Endothelial cell of umbilical vein (primary cell): ENCODE measurements around the gene BET1. TPM values are rescaled to one million over a fixed set of nuclear protein-coding genes. Genes with fewer than 3 reads are reported as not detected.

Experiments
- Bru-seq: library from RNA; stranded (reverse); fragments of 400-500 nt; gene quantifications from one replicate; lab custom pipeline; 2021; lab: Mats Ljungman, UMichigan
- BruChase-seq, 2 experiments: library from RNA; stranded (reverse); fragments of 400-500 nt; gene quantifications; one replicate each; lab custom pipeline; 2021; lab: Mats Ljungman, UMichigan
- BruUV-seq: library from RNA; stranded (reverse); fragments of 400-500 nt; replicated peaks from 2 replicates; lab custom pipeline; 2021; lab: Mats Ljungman, UMichigan
- CTCF ChIA-PET: fragments of 300-600, 350-600 bp; sonication (Branson Sonifier 250); formaldehyde crosslinking; loops from one replicate; lab custom pipeline; 2021; ENCODE audit warnings: antibody characterized with exemption, inconsistent platforms; lab: Charles Lee
- POLR2A ChIA-PET: fragments of 300-600, 350-600 bp; sonication (Branson Sonifier 250); formaldehyde crosslinking; loops from one replicate; lab custom pipeline; 2021; ENCODE audit warnings: antibody characterized with exemption, inconsistent platforms; lab: Charles Lee
- DNase-seq: peaks from one replicate; pipeline ENCODE4 v3.0.0-alpha.2; 2011; ENCODE audit warnings: low read depth, low spot score
- FAIRE-seq: peaks from 2 replicates; lab custom pipeline; 2011; peaks lifted over from hg19 to GRCh38; lab: Jason Lieb, UNC
- H2AFZ ChIP-seq: 2 replicates; pipeline ENCODE4 v1.6.0; 2012; ENCODE audit warnings: low read depth, low read length, control low read depth, inconsistent platforms
- H3K27ac ChIP-seq: 2 replicates; pipeline ENCODE4 v1.5.1; 2011; ENCODE audit warnings: low read depth, mild to moderate bottlenecking, control low read depth, low read length, moderate library complexity; ENCODE audit not compliant: insufficient read depth
- H3K27me3 ChIP-seq, 2 experiments: 2 replicates each; pipeline versions ENCODE4 v1.6.0 to v1.6.1; 2011; ENCODE audit warnings: low read length in 2 of 2, mixed read lengths in 1 of 2; ENCODE audit not compliant: control insufficient read depth in 2 of 2, insufficient read depth in 2 of 2
- H3K36me3 ChIP-seq, 2 experiments: 2 replicates in 1 of 2; 3 replicates in 1 of 2; pipeline ENCODE4 v1.5.1; 2011; ENCODE audit warnings: low read length in 2 of 2, mild to moderate bottlenecking in 1 of 2, moderate library complexity in 1 of 2; ENCODE audit not compliant: control insufficient read depth in 2 of 2, insufficient read depth in 2 of 2; ENCODE audit errors: extremely low read depth in 1 of 2
- H3K4me1 ChIP-seq: 3 replicates; pipeline ENCODE4 v1.5.1; 2011; ENCODE audit warnings: mild to moderate bottlenecking, low read length; ENCODE audit not compliant: control insufficient read depth, insufficient read depth; ENCODE audit errors: extremely low read depth
- H3K4me2 ChIP-seq: 2 replicates; pipeline ENCODE4 v1.6.1; 2011; ENCODE audit warnings: low read length, control low read depth, mixed read lengths; ENCODE audit not compliant: insufficient read depth
- H3K4me3 ChIP-seq, 3 experiments: fragments of 200-600 bp in 1 of 3; sonication (generic), shearing (Covaris generic) in 1 of 3; replicated peaks in 1 of 3; 2 replicates each; pipeline ENCODE4 v1.5.1; 2011 to 2016; ENCODE audit warnings: control low read depth in 3 of 3, low read length in 3 of 3, mild to moderate bottlenecking in 2 of 3, inconsistent platforms in 1 of 3, low read depth in 1 of 3, moderate library complexity in 1 of 3; ENCODE audit not compliant: insufficient read depth in 1 of 3
- H3K79me2 ChIP-seq: 2 replicates; pipeline ENCODE4 v1.6.0; 2012; ENCODE audit warnings: low read length, inconsistent platforms; ENCODE audit not compliant: control insufficient read depth, insufficient read depth
- H3K9ac ChIP-seq: replicated peaks from 2 replicates; pipeline ENCODE3; 2011; ENCODE audit warnings: low read length, control low read depth; ENCODE audit not compliant: insufficient read depth; ENCODE audit errors: extremely low read depth
- H3K9me1 ChIP-seq: replicated peaks from 3 replicates; pipeline ENCODE4 v1.6.0; 2011; ENCODE audit warnings: mild to moderate bottlenecking, low read length; ENCODE audit not compliant: control insufficient read depth, insufficient read depth; ENCODE audit errors: extremely low read depth
- H3K9me3 ChIP-seq: replicated peaks from 2 replicates; pipeline ENCODE4 v1.5.1; 2012; ENCODE audit warnings: low read length, inconsistent platforms; ENCODE audit not compliant: control insufficient read depth, insufficient read depth
- H4K20me1 ChIP-seq: replicated peaks from 2 replicates; pipeline ENCODE3; 2011; ENCODE audit warnings: mild to moderate bottlenecking, low read length; ENCODE audit not compliant: control insufficient read depth, insufficient read depth; ENCODE audit errors: extremely low read depth
- CTCF ChIP-seq, 2 donors: IDR thresholded peaks; 1 replicate in 1 of 2; 2 replicates in 1 of 2; pipeline ENCODE4 v1.5.1; 2011; ENCODE audit warnings: low read length in 2 of 2, mild to moderate bottlenecking in 2 of 2, moderate library complexity in 2 of 2, control low read depth in 1 of 2, inconsistent platforms in 1 of 2, low read depth in 1 of 2; ENCODE audit not compliant: insufficient read depth in 1 of 2; ENCODE audit errors: extremely low read depth in 1 of 2
- EZH2 ChIP-seq: IDR thresholded peaks from 2 replicates; pipeline ENCODE4 v1.6.1; 2012; ENCODE audit warnings: borderline replicate concordance, low read depth, mild to moderate bottlenecking, moderate library complexity, low read length, inconsistent platforms; ENCODE audit not compliant: severe bottlenecking
- FOS ChIP-seq: IDR thresholded peaks from 2 replicates; pipeline ENCODE4 v1.6.1; 2011; ENCODE audit warnings: mild to moderate bottlenecking, low read length, moderate library complexity, borderline replicate concordance; ENCODE audit not compliant: insufficient read depth
- GATA2 ChIP-seq: IDR thresholded peaks from 2 replicates; pipeline ENCODE4 v1.7.0; 2011; ENCODE audit warnings: low read depth, mild to moderate bottlenecking, moderate library complexity, mixed read lengths, low read length; ENCODE audit not compliant: insufficient read length, insufficient read depth
- JUN ChIP-seq: IDR thresholded peaks from 2 replicates; pipeline ENCODE4 v1.6.1; 2011; ENCODE audit warnings: borderline replicate concordance, low read depth; ENCODE audit not compliant: insufficient read length, insufficient read depth
- MAX ChIP-seq: IDR thresholded peaks from 2 replicates; pipeline ENCODE4 v1.6.1; 2011; ENCODE audit not compliant: insufficient read depth, insufficient read length
- MYC ChIP-seq: IDR thresholded peaks from one replicate; pipeline ENCODE4 v1.6.1; 2011; ENCODE audit warnings: mild to moderate bottlenecking, low read depth, low read length
- POLR2A ChIP-seq: IDR thresholded peaks from 2 replicates; pipeline ENCODE4 v1.6.1; 2012; ENCODE audit warnings: low read depth, mild to moderate bottlenecking, control low read depth, low read length
- POLR2AphosphoS5 ChIP-seq: IDR thresholded peaks from 2 replicates; pipeline ENCODE4 v1.6.1; 2012; ENCODE audit warnings: low read depth, mild to moderate bottlenecking, control low read depth, low read length, moderate library complexity; ENCODE audit not compliant: insufficient read depth
- dilution Hi-C: fragments of 300-500 bp; cut with MboI; formaldehyde crosslinking; loops from one replicate; pipeline ENCODE4 v1.15.0; 2019; ENCODE audit warnings: low sequenced_read_pairs; ENCODE audit not compliant: extremely low pct_ligation_motif_present
- intact Hi-C: fragments of 100-400 bp; cut with micrococcal nuclease; formaldehyde crosslinking; loops from one replicate; pipeline ENCODE4 v1.10.0; 2022
- long read RNA-seq: library from polyadenylated mRNA; stranded (forward); transcript quantifications from one replicate; pipeline ENCODE4 v2.0.0, GENCODE V29; 2021
- polyA minus RNA-seq, 3 experiments: library from RNA; depleted of rRNA, polyadenylated mRNA; stranded (reverse); fragments of >200 nt; gene quantifications; 1 replicate in 1 of 3; 2 replicates in 2 of 3; pipeline ENCODE4 v1.2.3, GENCODE V29; 2011
- polyA plus RNA-seq, 4 experiments: library from polyadenylated mRNA; depleted of rRNA in 3 of 4; stranded (reverse) in 3 of 4; unstranded in 1 of 4; fragments of >200 nt; gene quantifications; 2 replicates each; pipeline versions ENCODE4 v1.2.1 to v1.2.3, GENCODE V29; 2011 to 2012; ENCODE audit warnings: missing spikeins in 1 of 4
- total RNA-seq: library from RNA; stranded (reverse); gene quantifications from 2 replicates; pipeline ENCODE4 v1.2.3, GENCODE V29; 2021

Gene BET1
- 23.9 and 28.4 TPM in 2 replicates for total RNA-seq
- polyA plus RNA-seq: 14.8 and 21.9 TPM in 2 replicates
- 22.8 and 23.2 TPM in 2 replicates for polyA plus RNA-seq (2011; cell fraction: cytosol; rRNA removed)
- polyA plus RNA-seq (2011; cell fraction: nucleus; rRNA removed): 18.6 and 18.9 TPM in 2 replicates
- 22.0 and 25.9 TPM in 2 replicates for polyA plus RNA-seq (2012)
- 12.4 and 13.1 TPM in 2 replicates for polyA minus RNA-seq
- 9.6 TPM for polyA minus RNA-seq (2011; cell fraction: cytosol; rRNA and poly(A)+ RNA removed)
- 15.3 and 21.1 TPM in 2 replicates for polyA minus RNA-seq (2011; cell fraction: nucleus; rRNA and poly(A)+ RNA removed)
- percentile 81 among the genes with signal in this experiment for Bru-seq, nascent RNA
- BruChase-seq, experiment 1, labeled RNA remaining after a 6-hour chase: percentile 70 among the genes with signal in this experiment
- BruChase-seq, experiment 2, labeled RNA remaining after a 2-hour chase: percentile 71 among the genes with signal in this experiment
- long read RNA-seq, transcript BET1-201 (4 exons, 1,504 nt): major isoform, 66 of 70 reads
- long read RNA-seq, partial matches to known transcripts: 2 of 70 reads
- long read RNA-seq, other reads (novel, unspliced or antisense): 2 of 70 reads

- dilution Hi-C loops: no loop called here
- ChIA-PET CTCF (interaction anchor here (0.9 kb wide), 1 partner anchor 101 kb away, joined by 4 read pairs; no protein-coding TSS in a partner anchor), POLR2A (no interaction called here)
Observed at GRCh38 chr7:94004024-94004951, at the start of gene BET1. Gene BET1, minus strand, starts transcription at chr7:94004355. Its CDS starts 139 bp downstream, at chr7:94004216.

GRCh38 chr7:94053532-94053931, 49.4 kb upstream of the BET1 start:
- CTCF ChIA-PET: interaction anchor here (2.7 kb wide), 1 partner anchor 13 kb away, joined by 9 read pairs; no protein-coding TSS in a partner anchor
- Histone ChIP-seq H3K4me2 (no peak overlapping the region), H3K79me2 (no peaks in the 10 kb centered on the region), H3K27ac (no peak overlapping the region), H3K4me3 (no peak overlapping the region), H3K4me1 (no peaks in the 10 kb centered on the region), H4K20me1 (no peaks in the 10 kb centered on the region), H3K36me3 (no peaks in the 10 kb centered on the region), H3K9me3 (no peaks in the 10 kb centered on the region), H3K9ac (no peak overlapping the region), H3K27me3 (peaks cover 60 to 90% of the 10 kb centered on the region in 2 experiments), H3K9me1 (no peaks in the 10 kb centered on the region), H2AFZ (no peak overlapping the region)
- FAIRE-seq (no peak), DNase-seq (no peak)
- POLR2A ChIA-PET: no interaction called here
- intact Hi-C loops: no loop called here
- no TSS peak for BruUV-seq
- TF ChIP-seq MAX (no peak), FOS (no peak), EZH2 (no peak), POLR2A (no peak), POLR2AphosphoS5 (no peak), MYC (no peak), CTCF (IDR thresholded peaks at IDR 0.05; ENCODE audit: extremely low read depth in 1 of 2, insufficient read depth in 1 of 2, low read depth in 1 of 2, low read length in 2 of 2) (no peak), GATA2 (no peak), JUN (no peak)
- dilution Hi-C loops: no loop called here

More at GRCh38 chr7:94004024-94004951, at the start of gene BET1:
- TSS peak; percentile 80 for BruUV-seq
- Histone ChIP-seq H3K36me3 (peaks cover 0 to 2% of the 10 kb centered on the region in 2 experiments), H3K9me3 (no peaks in the 10 kb centered on the region), H3K4me3 (peak within 1 kb of the TSS; percentile 85 to 95 (median 87)), H3K4me2 (peak within 1 kb of the TSS; percentile 94), H3K9ac (peak within 1 kb of the TSS; percentile 92), H3K4me1 (peaks cover 16% of the 10 kb centered on the region), H3K27ac (peak within 1 kb of the TSS; percentile 76), H3K9me1 (no peaks in the 10 kb centered on the region), H3K79me2 (peaks cover 32% of the 10 kb centered on the region), H4K20me1 (no peaks in the 10 kb centered on the region), H2AFZ (peak within 1 kb of the TSS; percentile 60), H3K27me3 (peaks cover 10 to 23% of the 10 kb centered on the region in 2 experiments)
- intact Hi-C loops: loop anchor here (1.0 to 5.0 kb wide), 6 partner anchors 58 to 179 kb away; partner anchors contain the start of gene GNG11
- DNase-seq (peak; percentile 96), FAIRE-seq (peak; percentile 97)
- TF ChIP-seq POLR2AphosphoS5 (peak; percentile 65), GATA2 (no peak), POLR2A (peak; percentile 66), FOS (no peak)
